ENCODE measurements around the gene SGSH.

Gene SGSH

GRCh38 chr17:80182118-80182844, 37.9 kb downstream of the SGSH start:
- no peak for DNase-seq

- no peak for DNase-seq
These were observed 38.7 kb downstream of the SGSH start for GRCh38 chr17:80181431-80181830.

- no peak for DNase-seq
These were observed 39.9 kb downstream of the SGSH start for GRCh38 chr17:80180192-80180591.

GRCh38 chr17:80177986-80178595, 42.0 kb downstream of the SGSH start:
- no peak for DNase-seq

- DNase-seq, result no peak
These were observed 43.4 kb downstream of the SGSH start for GRCh38 chr17:80176757-80177156.

- no peak for DNase-seq
These were observed 46.2 kb downstream of the SGSH start for GRCh38 chr17:80173916-80174315.

- DNase-seq, result no peak
These were observed 47.0 kb downstream of the SGSH start for GRCh38 chr17:80173126-80173525.

GRCh38 chr17:80171681-80172080, 48.5 kb downstream of the SGSH start:
- no peak for DNase-seq

- no peak for DNase-seq
These were observed 50.2 kb downstream of the SGSH start, which contains the start of gene CARD14 for GRCh38 chr17:80169784-80170500. Gene CARD14, plus strand, starts transcription at chr17:80170030. Its CDS starts 11,409 bp downstream, at chr17:80181439.

- DNase-seq, result no peak
These were observed 51.0 kb downstream of the SGSH start for GRCh38 chr17:80169107-80169506.

GRCh38 chr17:80168371-80168770, 51.8 kb downstream of the SGSH start:
- DNase-seq, result no peak

- no peak for DNase-seq
These were observed 53.7 kb downstream of the SGSH start for GRCh38 chr17:80166446-80166845.

GRCh38 chr17:80164185-80164584, 55.9 kb downstream of the SGSH start:
- no peak for DNase-seq

- DNase-seq, result no peak
These were observed 56.8 kb downstream of the SGSH start for GRCh38 chr17:80163336-80163735.

- DNase-seq, result no peak
These were observed 59.6 kb downstream of the SGSH start for GRCh38 chr17:80160536-80160935.
